CMK (cell line): ENCODE measurements around the gene HOXA9.

Experiments used
- DNase-seq: peaks from one replicate; pipeline ENCODE4 v3.0.0-alpha.2; 2010; ENCODE audit warnings: low read depth

HOXA9 gene

DNA sequence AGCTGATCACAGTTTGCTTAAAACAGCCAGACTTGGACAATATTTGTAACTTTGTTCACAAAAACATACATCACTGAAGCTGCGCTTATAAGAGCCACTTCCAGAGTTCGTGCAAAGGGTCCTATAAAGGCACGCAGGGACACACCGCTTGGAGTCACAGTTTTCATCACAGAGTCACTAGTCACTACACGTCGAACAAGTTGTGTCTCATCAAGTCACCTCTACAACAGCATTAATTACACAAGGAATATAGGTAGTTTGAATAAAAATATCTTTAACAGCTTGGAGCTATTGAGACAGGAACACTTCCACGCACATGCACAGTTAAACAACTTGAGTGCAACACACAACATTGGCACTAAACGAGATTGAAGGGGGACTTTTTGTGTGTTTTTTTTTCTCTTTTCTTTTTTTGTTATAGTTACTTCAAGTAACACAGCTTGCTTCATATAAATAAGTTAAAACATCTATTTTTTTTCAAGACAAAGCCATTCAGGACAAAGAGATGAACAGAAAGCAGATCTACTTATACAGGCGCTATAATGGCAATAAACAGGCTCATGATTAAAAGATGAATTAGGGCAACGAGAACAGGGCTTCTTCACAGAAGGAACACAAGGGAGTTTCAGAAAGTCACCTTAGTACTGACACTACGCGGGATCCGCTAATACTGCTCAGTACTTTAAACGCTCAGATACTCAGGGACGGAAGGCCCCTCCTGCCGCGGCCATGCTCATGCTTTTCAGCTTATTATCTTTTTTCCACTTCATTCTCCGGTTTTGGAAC is 24.0 kb downstream of the HOXA9 start:
- no peak for DNase-seq

DNA sequence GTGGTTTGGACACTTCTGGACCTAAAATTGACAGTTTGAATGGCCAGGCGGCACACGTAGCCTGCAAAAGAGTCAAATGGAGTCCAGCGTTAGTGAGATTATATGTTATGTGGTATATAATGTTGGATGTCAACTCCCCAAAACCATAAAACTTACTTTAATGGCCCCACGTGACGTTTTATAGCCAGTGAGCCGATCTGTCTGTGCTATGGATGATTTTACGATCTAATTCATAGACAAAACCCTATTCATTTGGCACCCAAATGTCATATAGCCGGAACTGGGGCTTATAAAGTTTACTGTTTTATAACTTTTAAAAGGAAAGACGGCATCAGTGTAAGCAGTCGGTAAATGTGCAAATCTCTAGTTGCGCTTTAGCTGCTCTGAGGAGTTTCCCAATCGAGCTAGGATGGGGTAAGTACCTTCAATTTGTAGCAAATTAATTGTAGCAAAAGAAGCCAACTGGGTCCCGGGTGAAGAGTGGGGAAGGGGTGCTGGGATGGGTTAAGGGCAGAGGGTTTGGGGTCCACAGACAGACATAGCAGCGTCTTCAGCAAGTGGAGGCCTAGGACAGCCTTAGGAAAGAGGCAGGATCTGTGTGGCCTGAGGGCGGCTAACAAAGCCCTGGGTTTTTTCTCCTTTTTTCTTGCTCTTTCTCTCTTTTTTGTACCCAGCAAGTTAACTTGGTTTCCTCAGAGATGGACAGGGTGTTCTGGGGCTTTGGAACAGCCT is 25.0 kb downstream of the HOXA9 start:
- no peak for DNase-seq

DNA sequence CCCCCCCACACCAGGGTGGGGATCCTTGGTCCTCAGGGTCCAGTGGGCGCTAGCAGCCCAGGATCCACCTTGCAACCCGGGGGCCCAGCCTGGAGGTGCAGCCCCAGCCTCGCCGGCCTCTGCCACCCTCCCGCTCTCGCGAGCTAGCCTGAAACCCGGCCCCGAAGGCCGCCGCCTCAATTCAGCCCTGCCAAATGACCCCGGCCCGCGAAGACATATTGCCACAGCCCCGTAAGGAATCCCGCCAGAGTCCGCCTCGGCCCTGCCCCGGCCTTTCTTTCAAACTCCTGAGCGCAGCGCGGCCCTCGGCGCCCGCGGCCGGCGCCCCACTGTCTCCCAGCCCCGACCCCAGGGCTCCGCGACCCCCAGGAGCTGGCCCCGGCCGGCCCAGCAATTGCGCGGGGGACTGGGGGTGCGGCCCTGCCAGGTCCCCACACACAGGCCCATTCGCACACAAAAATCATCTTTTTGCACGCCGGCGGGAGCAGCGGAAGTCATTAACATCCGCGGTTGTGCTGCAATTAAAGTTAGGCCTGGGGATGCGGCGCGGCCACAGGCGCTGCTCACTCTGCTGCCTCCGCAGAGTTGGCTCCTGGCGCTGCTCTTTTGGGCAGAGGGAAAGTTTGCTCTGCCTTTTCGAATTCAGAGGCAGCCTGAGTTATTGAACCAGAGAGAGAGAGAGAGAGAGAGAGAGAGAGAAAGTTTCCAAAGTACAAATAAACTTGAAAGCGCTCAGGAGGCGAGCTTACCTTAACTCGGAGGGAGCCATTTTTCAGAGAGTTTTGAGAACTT is 25.8 kb downstream of the HOXA9 start:
- DNase-seq: no peak

DNA sequence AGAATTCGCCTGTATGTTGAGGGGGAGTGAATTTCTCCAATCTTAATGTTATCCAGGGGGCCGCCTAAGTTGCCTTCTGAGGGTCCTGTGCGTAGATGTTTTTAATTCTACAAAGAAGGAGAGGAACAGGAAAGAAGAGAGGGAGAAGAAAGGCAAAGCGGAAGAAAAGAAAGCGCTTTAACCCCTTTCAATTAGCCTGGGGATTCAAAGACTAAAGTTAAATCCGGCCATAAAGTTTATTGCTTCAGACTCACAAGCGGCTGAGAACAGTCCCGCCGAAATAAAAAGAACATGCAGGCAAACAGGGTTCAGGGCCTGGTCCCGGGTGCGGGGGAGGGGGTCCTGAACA is 26.4 kb downstream of the HOXA9 start:
- no peak for DNase-seq

DNA sequence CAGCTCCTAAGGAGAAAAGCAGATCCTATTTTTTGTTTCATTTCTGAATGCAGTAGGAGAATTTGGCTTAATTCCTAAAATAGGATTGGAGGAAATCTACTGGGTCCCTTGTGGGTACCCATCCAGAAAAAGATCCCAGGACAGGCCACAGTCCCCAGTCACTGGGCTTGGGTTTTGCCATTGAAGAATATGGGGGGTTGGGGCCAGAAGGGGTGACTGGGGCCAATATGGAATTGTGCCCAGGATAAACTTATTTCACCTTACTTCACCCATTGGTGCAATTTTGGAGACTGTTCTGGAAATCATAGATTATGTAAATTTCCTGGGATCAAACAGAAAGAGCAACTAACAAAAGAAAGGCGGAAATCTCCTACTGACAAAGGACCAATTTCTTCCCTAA is 26.9 kb downstream of the HOXA9 start:
- no peak for DNase-seq

DNA sequence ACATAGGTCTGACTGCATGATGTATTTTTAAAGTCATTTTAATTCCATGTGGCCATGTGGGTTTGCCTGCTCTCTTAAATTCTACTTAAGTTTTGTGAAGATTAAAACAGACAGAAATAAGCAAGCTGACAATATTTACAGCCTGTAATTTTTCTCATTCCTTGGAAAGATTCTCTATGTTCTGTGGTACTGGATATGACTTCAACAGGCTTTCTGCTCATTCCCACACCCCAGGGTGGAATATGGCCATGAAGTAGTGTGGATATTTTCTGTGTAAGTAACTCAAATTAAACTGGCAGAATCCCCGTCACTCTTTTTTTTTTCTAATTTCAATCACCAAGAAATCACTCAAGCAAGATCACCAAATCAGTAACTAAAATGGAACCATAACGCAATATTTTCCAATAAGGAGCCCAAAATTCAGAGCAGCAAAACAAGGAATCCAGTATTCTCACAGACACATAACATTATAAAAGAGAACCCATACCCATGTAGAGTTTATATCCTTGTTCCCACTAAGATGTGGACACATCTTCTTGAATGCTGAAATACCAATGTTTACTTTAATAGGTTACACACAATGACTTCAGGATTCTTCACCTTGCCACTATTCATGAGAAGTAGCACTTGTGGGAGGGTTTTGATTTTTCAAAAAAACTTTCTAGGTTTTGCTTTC is 27.6 kb downstream of the HOXA9 start:
- DNase-seq: no peak

DNA sequence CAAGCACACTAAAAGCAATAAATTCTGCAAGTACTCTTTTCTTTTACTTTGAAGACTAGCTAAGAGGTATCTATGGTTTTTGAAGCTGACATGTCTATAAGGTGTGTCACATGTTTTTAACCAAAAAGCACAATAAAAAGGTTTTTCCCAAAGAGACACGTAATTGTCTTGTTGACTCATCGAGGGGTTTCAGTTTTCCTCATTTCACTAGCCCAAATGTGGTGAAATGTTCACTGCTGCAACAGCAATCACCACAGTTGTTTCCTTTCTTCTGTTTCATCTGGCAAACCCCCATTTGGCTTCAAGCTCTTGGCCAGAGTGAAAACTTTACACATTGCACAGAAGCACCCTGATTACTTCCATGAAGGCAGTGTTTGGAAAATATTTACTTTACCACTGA is 30.9 kb downstream of the HOXA9 start:
- no peak for DNase-seq

DNA sequence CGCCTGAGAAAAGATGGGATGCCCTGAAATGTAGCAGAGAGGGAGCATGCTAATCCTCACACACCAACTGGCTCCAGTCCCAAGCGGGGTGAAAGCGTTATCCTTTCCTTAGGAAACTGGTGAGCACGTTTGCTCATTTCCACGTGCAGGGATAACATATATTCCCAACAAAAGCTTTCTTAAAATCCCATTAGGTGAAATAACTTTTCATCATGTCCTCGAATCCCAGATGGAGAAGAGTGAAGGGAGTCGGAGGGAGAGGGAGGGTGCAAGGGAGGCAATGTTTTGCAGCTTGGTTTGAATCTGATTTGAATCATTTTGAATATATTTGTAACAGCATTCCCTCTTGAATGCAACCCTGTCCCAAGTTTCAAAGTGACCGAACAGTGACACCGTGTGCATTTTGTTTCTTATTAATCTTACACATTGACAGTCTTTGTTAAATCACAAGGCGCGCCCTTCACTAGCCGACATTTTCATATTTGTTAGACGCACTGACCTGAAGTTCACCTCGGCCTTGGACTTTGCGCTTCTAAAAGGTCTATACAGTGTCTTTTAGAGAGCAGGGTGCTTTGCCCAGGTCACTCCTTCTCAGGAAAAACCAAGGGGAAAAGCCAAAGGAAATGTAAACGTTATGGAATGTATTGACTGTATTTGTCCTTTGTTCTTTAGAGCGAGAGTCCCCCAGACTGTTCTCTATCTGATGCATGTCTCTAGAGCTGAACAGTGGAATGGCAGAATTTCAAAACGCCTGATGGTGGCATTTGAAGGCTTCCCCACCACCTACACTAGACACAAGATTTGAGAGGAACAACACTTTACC is 31.7 kb downstream of the HOXA9 start:
- no peak for DNase-seq

DNA sequence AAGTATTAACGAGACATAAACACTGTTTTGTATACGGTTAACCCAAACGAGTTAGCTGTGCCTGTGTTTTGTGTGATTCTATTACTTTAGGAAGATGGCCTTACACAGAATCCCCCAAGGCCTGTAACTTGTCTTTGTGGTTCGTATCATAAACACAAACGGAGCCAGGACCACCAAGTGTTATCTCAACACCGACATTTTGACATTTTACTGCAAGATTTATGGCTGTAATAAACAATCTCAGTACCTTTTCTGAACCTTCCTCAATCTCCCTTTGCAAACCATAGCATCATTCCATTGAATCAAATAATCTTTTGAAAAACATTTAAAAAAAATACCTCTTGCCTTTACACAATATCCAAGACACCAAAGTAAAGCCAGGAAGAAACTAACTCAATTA is 32.4 kb downstream of the HOXA9 start:
- no peak for DNase-seq

DNA sequence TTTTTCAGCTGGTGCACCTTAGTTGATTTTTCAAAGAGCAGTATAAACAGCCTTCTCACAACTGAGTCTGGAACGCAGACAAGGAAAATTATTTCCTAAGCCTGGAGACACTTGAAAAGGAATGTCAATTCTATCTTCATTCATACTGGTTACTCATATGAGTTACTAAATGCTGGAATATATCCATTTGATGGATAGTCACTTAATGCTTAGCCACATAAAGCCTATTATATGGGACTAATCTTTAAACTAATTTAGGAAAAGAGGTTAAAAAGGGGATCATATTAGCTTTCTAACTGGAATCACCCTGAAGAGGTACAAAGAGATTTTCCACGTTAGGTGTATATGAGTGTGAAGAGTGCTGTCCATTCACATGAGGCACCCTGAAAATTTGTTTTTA is 33.1 kb downstream of the HOXA9 start:
- DNase-seq: no peak

DNA sequence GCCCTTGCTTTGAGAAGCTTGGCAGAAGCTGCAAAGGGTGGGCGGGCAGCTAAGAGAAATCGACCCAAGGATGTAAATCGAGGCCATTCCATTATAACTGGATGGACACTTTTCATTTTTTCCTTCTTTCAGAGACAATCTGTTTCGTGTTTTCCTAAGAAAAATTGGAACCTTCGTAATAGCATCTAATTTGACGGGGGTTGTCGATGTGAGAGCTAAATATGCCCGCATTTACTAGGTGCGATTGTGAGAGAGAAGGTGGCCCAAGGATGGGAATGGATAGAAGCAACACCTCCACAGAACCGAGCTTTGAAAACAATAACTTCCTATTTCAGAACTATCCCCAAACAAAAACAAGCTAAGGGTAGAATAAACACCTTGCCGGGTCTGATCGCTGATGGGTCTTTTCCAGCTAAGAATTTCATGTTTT is 33.9 kb downstream of the HOXA9 start:
- no peak for DNase-seq

DNA sequence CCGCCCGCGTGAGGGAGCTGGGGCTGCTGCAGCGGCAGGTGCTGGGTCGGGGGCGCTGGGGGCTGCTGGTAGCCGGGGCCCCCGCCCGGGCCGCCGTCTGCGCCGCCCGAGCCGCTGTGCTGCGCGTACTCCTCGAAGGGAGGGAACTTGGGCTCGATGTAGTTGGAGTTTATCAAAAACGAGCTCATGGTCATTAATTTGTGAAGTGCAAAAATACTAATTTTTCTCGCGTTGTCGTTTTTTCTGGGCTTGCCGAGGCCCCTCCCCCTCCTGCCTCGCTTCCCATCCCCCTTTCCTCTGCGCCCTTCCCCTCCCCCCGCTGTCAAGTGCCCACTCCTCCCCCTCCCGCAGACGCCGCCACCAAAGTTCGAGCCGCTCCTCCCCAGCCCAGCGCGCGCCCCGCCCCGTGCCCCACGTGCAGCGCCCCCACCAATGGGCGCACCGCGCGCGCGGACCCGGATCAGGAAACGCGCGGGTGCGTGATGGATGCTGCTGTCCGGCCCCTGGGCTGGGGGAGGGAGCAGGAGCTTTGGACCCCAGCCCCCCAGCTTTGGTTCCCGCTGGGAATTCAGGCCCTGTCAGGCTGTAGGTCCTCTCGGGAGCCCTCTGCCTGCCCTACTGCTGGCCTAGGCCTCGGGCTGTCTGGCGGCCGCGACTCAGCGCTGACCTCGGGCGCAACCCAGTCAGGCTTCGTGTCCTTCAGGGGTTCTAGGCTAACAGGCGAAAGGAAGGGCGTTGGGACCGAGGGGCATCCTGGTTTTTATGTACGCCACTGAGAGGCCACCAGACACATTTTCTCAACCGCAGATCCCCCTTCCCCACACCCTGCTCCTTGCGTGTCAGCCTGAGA is 34.6 kb downstream of the HOXA9 start, which contains the start of gene HOXA4:
TSS of gene HOXA4 (minus strand) at position 218 of the 850 bp plus-strand sequence. CDS start at position 194, 24 bp downstream.
- no peak for DNase-seq

DNA sequence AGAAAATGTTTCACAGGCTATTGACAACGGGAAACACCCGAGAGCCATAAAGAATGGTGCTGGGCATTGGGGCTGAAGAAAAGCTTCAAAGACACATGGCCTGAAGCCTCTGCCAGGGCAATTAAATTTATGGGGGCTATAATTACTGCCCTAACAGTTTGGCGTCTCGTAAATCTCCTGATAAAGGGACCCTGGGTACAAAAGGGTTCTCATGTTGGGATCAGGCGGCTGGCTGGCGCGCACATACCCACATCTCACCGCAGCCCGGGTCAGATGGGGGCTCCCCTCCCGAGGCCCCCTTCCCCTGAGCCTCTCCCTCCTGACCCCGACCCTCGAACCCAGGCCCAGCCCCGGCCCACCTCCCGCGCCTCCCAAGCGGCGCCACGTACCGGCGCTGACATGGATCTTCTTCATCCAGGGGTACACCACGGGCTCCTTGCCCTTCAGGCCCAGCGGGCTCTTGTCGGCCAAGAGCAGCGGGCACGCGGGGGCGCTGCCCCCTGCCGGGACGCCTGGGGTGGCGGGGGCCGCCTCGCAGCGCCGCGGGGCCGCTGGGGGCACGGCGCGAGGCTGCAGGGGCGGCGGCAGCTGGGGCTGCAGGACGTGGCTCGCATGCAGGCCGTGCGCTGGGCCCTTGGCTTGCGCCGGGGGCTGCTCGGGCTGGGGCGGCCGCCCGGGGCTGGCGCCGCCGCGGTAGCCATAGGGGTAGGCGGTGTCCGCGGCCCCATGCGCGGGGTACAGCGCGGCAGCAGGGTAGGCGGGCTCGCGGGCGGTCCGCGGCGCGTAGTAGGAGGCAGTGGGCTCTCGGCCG is 35.4 kb downstream of the HOXA9 start:
- no peak for DNase-seq

DNA sequence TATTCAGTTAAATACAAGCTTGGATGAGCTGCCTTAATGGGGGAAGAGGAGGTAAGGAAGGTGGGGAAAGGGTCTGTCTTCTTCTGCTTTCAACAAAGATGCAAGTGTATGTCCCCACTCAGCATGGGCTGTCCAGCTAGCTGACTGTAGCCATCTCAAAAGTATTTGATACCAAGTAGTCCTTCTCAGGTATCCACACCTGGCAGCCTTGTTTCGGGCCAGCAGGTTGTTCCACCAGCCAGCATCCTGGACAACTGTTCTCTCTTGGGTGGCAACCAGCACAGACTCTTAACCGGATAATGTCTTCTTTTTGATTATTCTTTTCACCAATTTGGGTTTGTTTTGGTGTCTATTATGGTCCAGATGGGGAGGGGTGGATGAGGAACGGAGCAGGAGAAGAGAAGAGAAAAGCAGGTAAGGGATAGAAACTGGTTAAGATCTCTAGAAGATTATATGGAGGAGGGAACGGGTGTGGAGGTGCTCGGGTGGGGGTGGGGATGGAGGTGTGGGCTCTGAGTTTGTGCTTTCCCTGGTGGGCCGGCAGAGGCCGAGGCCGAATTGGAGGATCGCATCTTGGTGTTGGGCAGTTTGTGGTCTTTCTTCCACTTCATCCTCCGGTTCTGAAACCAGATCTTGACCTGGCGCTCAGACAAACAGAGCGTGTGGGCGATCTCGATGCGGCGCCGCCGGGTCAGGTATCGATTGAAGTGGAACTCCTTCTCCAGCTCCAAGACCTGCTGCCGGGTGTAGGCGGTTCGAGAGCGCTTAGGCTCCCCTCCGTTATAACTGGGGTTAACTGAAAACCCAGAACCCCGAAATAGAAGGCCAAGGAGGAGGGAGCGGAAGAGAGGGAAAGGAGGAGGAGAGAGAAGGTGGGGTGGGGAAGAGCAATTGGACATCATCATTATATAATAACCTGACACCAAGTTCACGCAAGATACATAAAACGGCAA is 36.3 kb downstream of the HOXA9 start:
- DNase-seq: no peak

DNA sequence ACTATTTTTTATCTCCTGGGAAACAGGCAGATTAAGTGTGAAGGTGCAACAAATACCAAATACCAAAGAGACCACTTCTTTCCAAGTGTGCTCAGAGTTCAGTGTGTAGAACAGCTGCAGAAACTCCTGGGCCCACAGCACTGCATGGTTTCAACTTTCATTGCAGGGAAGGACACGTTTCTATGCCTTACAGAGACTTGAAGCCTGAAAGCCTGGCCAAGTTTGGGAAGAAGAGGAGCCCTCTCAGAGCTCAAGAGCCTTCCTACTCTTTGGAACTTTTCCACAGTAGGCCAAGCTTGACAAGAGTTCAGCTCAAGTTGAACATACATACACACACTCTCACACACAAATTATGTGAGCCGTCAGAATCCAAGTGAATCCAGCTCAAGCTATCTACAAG is 37.3 kb downstream of the HOXA9 start:
- no peak for DNase-seq

DNA sequence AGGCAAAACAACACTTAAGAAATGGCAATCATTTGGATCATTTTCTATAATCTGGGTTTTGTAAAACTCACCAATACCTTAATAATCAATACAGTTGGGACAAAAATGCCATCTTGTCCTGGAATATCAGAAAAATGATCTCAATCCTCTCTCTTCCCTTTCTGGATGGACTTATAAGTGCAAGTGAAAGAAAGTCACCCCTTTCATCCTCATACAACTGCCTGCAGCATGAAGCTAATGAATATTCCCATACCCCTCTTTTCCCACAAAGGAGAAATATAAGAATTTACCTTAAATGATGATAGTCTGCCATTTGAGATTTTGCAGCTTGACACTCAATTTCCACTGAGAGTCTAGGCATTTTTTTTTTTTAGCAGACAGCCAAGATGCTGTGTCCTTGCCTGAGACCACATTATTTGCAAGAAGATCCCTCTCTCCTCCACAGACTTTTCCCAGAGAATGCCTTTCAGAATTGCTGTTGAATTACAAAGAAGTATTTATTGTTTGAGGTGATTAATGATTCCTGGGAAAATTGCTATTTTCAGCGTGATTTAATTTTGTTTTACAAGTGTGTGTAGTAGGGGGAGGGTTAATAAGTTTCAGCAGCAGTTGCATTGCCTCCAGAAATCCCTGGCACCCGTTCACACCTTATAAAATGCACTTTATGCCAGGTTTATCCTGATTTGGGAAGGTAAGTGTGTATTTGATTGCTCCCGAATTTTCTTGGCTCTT is 38.6 kb downstream of the HOXA9 start:
- no peak for DNase-seq

DNA sequence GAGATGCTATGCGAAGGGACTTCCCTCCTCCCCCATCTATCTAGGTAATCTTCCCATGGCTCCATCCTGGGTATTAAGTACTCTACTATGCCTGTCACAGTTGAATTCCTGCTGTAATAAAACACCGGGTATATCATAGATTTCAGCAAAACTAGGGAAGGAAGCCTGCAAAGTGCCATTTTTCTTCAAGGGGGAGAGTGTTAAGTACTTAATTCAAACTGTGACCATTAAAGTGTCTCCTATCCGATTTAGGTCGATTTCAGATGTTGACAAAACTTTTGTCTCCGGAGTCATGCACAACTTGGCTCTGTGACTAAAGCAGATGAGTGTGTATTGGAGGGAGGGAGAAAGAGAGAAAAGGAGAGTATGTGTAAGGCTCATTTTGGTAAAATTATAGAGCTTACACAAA is 39.3 kb downstream of the HOXA9 start:
- no peak for DNase-seq
